Occipital lobe (tissue), 2 donors: ENCODE measurements around the gene ZNF677. TPM values are rescaled to one million over a fixed set of nuclear protein-coding genes. Genes with fewer than 3 reads are reported as not detected.
"Not testable (repeated sequence)": the region's sequence is repeated elsewhere in the genome, so short reads cannot be mapped to it uniquely, and the experiment has no call there.

ENCODE experiments used
- DNase-seq: peaks from one replicate; lab custom pipeline; 2025; lab: John Stamatoyannopoulos, UW
- total RNA-seq: library from RNA; depleted of rRNA; stranded (reverse); fragments of >200 nt; gene quantifications from one replicate; pipeline ENCODE4 v1.2.3, GENCODE V29; 2014

Gene ZNF677
- total RNA-seq = 39.0 TPM

DNA sequence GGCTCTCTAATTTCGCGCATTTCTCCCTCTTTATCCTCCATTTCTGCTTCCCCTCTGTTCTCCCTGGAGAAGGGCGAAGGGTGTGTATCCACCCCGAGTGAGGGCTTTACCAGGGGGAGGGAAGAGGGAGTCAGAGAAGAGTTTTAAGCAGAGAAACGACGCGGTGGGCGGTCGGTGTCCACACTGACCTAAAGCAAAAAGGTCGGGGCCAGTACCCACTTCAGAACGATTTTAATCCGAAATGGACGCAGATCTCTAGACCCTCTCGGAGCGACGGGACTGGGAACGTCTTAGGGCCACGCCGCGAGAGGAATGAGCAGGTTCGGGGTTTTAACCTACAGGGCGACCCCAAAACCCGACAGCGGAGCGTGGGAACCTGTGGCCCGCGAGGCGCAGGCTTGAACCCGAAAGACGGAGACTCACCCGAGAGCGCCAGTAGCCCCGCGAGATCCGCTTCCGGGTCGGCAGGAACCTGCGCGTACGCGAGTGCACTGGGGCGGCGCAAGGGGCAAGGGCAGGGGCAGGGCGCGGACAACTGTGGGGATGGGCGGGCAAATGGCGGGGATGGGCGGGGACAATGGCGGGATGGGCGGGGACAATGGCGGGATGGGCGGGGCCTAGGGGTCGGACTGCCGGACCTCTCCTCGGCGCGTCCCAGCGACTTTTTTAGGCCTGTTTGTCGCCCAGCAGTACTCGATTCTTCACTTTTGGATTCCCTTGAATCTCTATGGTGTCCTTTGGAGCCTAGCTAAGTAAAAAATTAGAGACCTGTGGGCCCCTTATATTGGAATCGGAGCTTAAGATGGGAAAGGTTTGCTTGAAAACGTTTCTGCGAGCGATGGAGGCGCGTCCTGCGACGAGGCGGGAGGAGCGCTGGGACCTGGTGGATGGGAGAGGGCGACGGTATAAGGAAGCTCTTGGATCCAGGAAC is at the start of gene ZNF677:
ZNF677 (minus strand) TSS at position 463 of the 931 bp plus-strand sequence. CDS start 3,323 bp downstream, outside the sequence.
- peak; percentile 92 for DNase-seq

DNA sequence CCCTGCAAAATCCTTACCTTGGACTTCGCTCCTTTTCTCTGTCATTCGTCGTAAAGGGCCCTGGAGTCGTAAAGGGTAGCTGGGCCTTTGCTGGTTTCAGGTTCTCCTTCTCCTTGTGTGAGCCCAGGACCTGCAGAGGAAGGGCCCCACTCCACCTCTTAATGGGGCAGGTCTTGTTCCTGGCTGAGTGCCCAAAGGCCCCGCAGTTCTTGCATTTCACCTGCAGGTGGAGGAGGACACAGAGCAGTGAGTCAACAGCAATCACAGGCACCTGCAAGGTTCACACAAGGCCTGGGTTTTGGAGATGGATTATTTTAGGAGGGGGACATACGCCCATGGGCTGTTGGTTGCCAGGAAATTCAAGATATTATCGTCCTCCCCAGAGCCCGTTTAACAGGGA is 46.7 kb upstream of the ZNF677 start:
- not testable (repeated sequence) for DNase-seq

DNA sequence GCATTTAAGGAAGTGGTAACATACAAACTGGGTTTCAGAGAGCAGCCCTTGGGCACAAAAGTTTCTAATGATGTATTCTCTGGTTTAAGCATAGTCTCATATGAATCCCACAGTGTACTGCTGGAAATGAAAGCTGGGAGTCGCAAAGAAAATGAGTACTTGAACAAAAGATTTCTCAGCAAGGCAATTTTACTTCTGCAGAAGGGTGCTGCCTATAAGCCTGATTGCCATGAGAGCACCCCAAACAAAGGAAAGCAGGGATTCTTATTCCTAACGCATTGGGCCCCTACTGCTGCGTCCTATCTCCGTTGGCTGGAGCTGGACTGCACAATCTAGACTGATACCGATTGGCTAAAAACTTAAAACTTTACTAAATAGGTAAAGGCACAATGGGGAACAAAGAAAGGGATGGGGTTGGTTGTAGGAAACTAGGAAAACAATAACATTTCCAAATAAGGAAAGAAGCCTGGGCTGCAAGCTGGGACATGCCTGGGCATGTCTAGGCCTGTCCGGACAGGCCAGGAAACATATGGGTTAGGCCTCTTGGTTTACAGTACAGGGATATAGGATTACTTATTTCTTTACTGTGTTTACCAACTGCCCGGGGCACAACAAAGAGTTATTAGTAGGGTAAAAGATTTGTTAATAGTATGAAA is 40.2 kb upstream of the ZNF677 start:
- DNase-seq = no peak

DNA sequence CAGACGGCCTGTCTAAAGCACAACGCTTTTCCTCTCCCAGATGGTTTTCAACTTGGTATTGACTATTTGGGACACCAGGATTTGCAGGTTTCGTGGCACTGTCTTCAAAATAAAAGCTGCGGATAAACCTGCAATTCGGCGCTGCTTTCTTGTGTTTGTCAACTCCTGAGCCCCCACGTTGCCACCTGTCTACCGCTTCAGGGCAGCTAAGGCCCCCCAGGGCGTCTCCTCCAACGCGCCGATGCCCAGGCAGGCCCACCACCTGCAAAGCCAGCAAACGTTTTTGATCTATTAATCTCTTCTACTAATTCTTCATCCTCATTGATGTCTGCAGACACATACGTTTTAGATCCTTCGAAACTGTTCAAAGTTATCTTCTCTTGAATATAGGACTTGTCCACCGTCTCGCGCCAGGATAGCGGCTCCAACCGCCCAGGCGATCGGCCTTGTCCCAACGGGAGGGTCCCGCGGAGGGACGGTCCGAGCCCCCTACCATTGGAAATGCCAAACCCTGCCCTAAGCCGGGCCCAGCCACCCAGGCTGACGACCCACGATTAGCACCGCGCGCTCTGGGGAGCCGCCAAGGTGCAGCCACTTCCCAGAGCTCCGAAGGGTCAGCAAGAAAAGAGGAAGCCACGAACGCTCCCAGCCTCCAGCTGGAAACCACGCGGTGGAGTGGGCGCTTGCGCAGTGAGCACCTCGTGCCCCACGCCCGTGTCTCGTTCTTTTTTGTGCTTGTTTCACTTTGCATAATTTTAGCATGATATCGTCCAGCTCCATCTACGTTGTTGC is 36.3 kb upstream of the ZNF677 start:
- no peak for DNase-seq

DNA sequence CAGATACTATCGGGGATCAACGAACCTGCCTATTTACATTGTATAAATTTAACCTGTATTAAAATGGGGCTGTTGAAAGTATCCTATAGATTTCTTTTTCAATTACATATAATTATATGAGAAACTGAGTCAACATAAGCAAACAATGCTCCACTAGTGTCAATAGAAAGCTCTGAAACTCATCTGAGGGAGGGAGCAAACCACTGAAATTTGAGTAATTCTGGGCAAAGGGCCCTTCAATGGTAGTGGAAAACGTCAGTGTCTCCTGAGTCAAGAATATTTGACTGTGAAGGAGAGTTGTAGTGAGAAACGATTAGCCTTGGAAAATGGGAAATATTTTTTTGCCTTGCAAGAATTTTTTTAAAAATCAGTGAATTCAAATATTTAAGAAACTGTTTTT is 30.4 kb upstream of the ZNF677 start:
- DNase-seq = no peak

DNA sequence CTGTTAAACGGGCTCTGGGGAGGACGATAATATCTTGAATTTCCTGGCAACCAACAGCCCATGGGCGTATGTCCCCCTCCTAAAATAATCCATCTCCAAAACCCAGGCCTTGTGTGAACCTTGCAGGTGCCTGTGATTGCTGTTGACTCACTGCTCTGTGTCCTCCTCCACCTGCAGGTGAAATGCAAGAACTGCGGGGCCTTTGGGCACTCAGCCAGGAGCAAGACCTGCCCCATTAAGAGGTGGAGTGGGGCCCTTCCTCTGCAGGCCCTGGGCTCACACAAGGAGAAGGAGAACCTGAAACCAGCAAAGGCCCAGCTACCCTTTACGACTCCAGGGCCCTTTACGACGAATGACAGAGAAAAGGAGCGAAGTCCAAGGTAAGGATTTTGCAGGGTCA is 27.3 kb upstream of the ZNF677 start:
- DNase-seq = not testable (repeated sequence)

DNA sequence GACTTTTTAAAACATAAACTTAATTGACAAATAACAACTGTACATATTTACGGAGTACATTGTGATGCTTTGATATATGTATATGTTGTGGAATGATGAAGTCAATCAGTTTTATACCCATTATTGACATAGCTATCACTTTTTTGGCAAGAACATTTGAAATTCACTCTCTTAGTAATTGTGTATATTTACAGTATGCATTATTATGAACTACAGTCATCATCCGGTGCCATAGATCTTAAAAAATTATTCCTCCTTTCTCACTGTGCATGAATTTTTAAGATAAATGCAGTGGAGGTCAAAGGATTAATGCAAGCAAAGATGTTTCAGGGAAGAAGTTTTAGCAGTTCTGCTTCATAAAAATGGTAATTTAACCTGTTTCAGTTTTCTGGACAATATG is 20.8 kb upstream of the ZNF677 start:
- DNase-seq = no peak

DNA sequence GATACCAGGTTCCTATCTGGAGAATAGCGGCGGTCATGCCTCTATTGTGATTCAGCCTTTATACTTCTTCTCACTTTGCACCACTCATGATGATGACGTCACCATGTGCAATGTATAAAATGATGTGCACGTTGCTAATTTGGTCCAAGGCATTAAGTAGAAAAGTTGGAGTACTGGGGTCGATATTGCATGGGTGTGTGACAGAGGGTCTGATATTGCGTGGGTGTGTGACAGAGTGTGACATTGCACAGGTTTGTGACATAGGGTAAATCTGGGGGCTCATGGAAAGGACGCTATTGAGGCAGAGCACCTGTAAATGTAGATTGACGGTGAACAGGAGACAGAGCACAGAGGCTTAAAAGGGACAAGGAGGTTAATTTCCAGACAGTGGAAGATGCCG is 17.4 kb upstream of the ZNF677 start:
- DNase-seq = no peak

DNA sequence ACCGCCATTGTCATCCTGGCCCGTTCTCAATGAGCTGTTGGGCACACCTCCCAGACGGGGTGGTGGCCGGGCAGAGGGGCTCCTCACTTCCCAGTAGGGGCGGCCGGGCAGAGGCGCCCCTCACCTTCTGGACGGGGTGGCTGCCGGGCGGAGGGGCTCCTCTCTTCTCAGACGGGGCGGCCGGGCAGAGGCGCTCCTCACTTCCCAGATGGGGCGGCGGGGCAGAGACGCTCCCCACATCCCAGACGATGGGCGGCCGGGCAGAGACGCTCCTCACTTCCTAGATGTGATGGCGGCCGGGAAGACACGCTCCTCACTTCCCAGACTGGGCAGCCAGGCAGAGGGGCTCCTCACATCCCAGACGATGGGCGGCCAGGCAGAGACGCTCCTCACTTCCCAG is 15.2 kb upstream of the ZNF677 start:
- not testable (repeated sequence) for DNase-seq

DNA sequence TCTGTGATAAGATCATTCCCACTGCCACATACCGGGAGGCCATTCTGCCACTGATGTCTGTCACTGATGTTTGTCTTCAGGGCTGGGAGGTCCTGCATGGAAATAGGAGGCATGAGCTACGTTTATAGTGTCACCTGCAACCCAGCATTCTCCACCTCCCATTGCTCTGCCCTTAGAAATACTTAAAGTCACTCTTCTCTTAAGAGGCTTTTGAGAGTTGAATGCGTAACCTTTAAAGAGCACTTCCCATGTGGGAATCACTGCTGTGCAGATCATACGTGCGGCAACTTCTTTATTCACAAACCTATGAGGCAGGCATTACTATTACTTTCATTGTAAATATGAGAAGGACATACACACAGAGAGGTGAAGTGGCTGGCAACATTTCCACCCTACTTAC is 12.9 kb upstream of the ZNF677 start, which contains the start of gene VN1R4:
VN1R4 (minus strand) TSS at position 101 of the 400 bp plus-strand sequence; CDS start at position 43, 58 bp downstream.
- DNase-seq = not testable (repeated sequence)

DNA sequence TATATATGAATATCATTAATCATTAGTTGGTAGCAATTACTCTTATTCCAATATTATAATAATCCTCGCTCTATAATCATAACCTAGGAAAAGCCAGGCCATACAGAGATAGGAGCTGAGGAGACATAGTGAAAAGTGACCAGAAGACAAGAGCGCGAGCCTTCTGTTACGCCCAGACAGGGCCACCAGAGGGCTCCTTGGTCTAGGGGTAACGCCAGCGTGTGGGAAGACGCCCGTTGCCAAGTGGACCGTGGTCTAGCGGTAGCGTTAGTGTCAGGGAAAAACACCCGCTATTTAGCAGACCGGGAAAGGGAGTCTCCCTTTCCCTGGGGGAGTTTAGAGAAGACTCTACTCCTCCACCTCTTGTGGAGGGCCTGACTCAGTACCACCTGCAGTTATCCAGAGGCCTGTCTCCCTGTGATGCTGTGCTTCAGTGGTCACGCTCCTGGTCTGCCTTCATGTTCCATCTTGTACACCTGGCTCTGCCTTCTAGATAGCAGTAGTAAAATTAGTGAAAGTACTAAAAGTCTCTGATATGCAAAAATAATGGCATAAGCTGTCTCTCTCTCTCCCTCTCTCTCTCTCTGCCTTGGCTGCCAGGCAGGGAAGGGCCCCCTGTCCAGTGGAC is 3.2 kb upstream of the ZNF677 start, which contains the start of gene VN1R2:
VN1R2 (plus strand) TSS at position 578 of the 628 bp plus-strand sequence. CDS start 84 bp downstream, outside the sequence.
- DNase-seq = not testable (repeated sequence)

DNA sequence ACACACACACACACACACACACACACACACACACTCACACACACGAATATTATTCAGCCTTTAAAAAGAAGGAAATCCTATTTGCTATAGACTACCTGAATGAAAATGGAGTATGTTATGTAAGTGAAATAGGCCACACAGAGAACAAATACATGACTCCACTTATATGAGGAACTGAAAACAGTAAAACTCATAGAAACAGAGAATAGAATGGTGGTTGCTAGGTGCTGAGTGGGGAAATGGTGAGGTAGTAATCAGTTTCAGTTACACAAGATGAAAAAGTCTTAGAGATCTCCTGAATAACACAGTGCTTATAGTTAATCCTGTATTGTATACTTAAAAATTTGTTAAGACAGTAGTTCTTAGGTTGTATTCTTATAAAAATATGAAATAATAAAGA is 8.2 kb downstream of the ZNF677 start:
- no peak for DNase-seq

DNA sequence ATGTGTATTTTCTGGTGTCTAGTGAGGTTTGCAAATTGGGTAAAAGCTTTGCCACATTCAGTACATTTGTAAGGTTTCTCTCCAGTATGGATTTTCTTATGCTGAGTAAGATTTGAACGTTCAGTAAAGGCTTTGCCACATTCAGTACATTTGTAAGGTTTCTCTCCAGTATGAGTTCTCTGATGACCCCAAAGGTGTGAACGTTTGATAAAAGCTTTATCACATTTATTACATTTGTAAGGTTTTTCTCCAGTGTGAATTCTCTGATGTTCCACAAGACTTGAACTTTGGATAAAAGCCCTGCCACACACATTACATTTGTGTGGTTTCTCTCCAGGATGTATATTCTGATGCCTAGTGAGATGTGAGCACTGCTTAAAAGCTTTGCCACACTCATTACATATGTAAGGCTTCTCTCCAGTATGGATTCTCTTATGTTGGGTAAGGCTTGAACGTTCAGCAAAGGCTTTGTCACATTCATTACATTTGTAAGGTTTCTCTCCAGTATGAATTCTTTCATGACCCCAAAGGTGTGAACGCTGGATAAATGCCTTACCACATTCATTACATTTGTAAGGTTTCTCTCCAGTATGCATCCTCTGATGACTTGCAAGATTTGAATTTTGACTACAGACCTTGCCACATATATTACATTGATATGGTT is 17.4 kb downstream of the ZNF677 start:
- no peak for DNase-seq

DNA sequence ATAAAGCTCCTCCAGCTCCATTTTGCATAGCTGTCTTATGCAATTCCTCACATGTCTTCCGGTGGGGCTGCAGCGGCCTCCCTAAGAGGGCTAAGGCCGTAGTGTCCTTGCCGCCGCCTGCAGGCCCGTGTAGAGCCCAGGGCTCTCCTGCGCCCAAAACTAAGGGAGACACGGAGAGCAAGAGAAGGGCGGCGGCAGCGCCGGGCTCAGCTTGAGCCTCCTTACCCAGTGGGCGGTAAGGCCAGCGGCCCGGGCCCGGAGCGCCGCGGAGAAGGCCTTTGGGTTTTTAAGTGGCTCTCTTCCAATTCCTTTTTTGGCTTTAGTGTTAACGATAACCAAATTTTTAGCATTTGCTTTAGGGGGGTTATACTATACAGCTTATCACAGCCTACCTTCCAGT is 30.1 kb downstream of the ZNF677 start:
- no peak for DNase-seq

DNA sequence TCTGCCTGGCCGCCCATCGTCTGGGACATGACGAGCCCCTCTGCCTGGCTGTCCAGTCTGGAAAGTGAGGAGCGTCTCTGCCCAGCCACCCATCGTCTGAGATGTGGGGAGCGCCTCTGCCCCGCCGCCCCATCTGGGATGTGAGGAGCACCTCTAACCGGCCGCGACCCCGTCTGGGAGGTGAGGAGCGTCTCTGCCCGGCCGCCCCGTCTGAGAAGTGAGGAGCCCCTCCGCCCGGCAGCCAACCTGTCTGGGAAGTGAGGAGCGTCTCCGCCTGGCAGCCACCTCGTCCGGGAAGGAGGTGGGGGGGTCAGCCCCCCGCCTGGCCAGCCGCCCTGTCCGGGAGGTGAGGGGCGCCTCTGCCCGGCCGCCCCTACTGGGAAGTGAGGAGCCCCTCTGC is 32.0 kb downstream of the ZNF677 start:
- DNase-seq = not testable (repeated sequence)

DNA sequence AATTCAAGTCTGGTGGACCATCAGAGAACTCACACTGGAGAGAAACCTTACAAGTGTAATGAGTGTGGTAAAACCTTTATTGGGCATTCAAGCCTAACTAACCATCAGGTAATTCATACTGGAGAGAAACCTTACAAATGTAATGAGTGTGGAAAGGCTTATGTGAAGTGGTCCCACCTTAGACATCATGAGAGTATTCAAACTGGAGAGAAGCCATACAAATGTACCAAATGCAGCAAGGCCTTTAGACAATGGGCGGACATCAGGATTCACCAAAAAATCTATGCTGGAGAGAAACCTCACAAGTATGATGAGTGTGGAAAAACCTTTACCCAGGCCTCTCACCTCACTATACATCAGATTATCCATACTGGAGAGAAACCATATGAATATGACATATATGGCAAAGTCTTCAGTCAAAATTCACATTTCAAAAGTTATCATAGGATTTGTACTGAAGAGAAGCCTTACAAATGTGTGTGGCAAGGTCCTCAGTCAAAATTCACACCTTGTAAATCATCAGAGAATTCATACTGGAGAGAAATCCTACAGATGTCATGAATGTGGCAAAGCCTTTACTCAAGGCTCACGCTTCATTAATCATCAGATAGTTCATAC is 41.9 kb downstream of the ZNF677 start:
- no peak for DNase-seq

DNA sequence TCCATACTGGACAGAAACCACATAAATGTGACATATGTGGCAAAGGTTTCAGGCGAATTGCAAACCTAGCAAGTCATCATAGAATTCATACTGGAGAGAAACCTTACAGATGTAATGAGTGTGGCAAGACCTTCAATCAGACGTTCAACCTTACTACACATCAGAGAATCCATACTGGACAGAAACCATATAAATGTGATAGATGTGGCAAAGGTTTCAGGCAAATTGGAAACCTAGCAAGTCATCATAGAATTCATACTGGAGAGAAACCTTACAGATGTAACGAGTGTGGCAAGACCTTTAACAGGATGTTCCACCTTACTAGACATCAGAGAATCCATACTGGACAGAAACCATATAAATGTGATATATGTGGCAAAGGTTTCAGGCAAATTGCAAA is 43.1 kb downstream of the ZNF677 start:
- not testable (repeated sequence) for DNase-seq

DNA sequence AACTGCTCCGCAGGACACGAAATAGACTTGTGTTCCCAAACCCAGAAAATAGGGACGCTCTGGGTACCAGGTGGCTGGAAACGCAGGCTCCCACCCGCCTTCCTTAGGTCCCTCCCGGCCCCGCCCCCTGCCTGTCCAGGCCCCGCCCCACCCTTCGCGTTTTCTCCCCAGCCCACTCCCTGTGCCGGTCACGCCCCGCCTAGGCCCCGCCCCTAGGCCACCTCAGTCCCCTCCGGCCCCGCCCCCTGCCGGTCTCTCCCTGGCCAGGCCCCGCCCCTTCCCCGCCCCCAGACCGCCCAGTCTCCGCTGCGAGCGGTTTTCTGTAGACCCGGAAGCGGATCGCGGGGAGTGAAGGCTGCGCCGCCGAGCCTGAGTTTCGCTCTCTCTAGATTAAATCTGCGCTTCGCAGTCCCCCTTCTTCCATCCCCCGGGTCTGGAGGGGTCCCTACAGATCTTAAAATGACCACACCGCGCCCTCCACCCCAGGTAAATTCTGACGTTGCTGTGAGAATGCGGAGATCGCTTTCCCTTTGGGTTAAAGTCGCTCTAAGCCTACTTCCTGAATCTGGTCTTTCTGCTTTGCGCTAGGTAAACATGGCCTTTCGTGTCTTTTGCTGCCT is 57.8 kb downstream of the ZNF677 start:
- DNase-seq = peak; percentile 95

DNA sequence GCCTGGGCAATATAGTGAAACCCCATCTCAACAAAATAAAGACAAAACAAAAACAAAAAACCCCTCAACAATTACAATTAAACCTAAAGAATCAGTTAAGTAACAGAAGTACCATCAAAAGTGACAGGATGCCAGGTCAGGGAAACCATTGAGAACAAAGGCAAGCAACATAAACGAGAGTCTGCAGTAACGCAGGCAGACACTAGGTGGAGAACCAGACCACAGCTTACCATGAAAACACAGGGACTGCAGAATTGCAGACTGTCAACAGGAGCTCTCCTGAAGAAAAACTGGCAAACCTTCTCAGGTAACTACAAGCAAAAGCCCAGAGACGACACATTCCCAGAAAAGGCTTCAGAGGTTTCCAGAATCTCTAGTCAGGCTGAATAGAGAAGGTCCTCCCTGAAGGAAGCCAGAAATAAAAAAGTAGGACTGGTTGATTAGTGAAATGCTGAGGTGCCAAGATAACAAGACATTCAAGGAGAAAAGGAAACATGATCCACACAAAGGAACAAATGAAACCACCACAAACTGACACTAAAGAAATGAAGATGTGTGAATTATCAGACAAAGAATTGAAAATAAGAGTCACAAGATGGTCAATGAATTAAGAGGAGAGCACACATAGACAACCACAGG is 59.3 kb downstream of the ZNF677 start:
- DNase-seq = peak; percentile 22
